DND-41 (cell line): ENCODE data around the gene GRK2.

Experiments
- ATAC-seq: fragments of 200-7000 bp; cut with Tn5 transposase; 3 replicates; pipeline ENCODE4 v1.9.1; 2021; ENCODE audit warnings: low read depth; ENCODE audit not compliant: insufficient read depth
- DNase-seq: peaks from one replicate; pipeline ENCODE4 v3.0.0-alpha.2; 2020
- H2AFZ ChIP-seq: 2 replicates; pipeline ENCODE4 v1.6.0; 2012; ENCODE audit warnings: low read depth, low read length
- H3K27ac ChIP-seq: 2 replicates; pipeline ENCODE4 v1.5.1; 2012; ENCODE audit warnings: low read length, inconsistent platforms
- H3K27me3 ChIP-seq: fragments of 200-600 bp; sonication (generic); 2 replicates; pipeline ENCODE4 v1.6.0; 2012; ENCODE audit warnings: low read length, mild to moderate bottlenecking, inconsistent platforms; ENCODE audit not compliant: insufficient read depth, poor library complexity
- H3K36me3 ChIP-seq: 2 replicates; pipeline ENCODE4 v1.5.1; 2012; ENCODE audit warnings: low read length, inconsistent platforms; ENCODE audit not compliant: insufficient read depth
- H3K4me1 ChIP-seq: 2 replicates; pipeline ENCODE4 v1.5.1; 2012; ENCODE audit warnings: mild to moderate bottlenecking, low read length; ENCODE audit not compliant: insufficient read depth
- H3K4me2 ChIP-seq: 2 replicates; pipeline ENCODE4 v1.6.0; 2012; ENCODE audit warnings: mild to moderate bottlenecking, moderate library complexity, low read length, inconsistent platforms; ENCODE audit not compliant: insufficient read depth
- H3K4me3 ChIP-seq, 2 experiments: fragments of 200-600 bp in 1 of 2; shearing (Covaris generic) in 1 of 2; 2 replicates each; pipeline ENCODE4 v1.5.1; 2012 to 2016; ENCODE audit warnings: inconsistent platforms in 2 of 2, low read length in 2 of 2, mild to moderate bottlenecking in 2 of 2, low read depth in 1 of 2, moderate library complexity in 1 of 2
- H3K79me2 ChIP-seq: 2 replicates; pipeline ENCODE4 v1.6.0; 2012; ENCODE audit warnings: low read length, inconsistent platforms; ENCODE audit not compliant: insufficient read depth
- H3K9ac ChIP-seq: 2 replicates; pipeline ENCODE4 v1.6.0; 2012; ENCODE audit warnings: low read depth, mild to moderate bottlenecking, inconsistent platforms, low read length, moderate library complexity
- H3K9me3 ChIP-seq: 2 replicates; pipeline ENCODE4 v1.5.1; 2012; ENCODE audit warnings: low read length, moderate library complexity, mild to moderate bottlenecking, inconsistent platforms; ENCODE audit not compliant: insufficient read depth, severe bottlenecking
- H4K20me1 ChIP-seq: 2 replicates; pipeline ENCODE4 v1.6.0; 2012; ENCODE audit warnings: low read length; ENCODE audit not compliant: insufficient read depth
- EZH2 ChIP-seq: IDR thresholded peaks from 3 replicates; pipeline ENCODE4 v1.6.1; 2012; ENCODE audit warnings: borderline replicate concordance, low read depth, mild to moderate bottlenecking, moderate library complexity, low read length, inconsistent platforms; ENCODE audit not compliant: severe bottlenecking
- TF ChIP-seq, protein P1 (sequence below): IDR thresholded peaks from 2 replicates; pipeline ENCODE4 v1.5.1; 2012; ENCODE audit warnings: borderline replicate concordance, low read length, moderate library complexity, mild to moderate bottlenecking; ENCODE audit not compliant: poor library complexity, severe bottlenecking; ENCODE audit errors: extremely low read depth

GRK2 gene

DNA sequence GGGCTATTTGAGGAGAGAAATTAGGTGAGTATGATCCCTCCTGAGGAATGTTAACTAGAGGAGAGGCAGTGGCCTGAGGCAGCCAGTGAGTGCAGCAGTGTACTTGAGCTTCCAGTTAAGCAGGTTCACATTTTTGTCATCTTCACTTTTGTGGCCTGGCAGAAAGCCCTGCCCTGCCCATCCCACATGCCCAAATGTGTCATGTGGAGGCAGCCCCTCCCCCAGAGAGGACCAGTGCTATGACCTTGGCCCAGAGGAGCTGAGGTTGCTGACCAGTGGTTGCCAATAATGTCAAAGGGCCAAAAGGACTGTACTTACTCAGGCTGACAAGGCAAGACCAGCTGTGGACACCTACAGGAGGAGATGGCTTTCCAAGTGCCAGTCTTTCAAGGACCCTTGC lies 17.6 kb upstream of the GRK2 start:
- Histone ChIP-seq H3K9ac (no peak overlapping the region), H2AFZ (no peak overlapping the region), H3K79me2 (peaks cover 19% of the 10 kb centered on the region), H3K4me1 (no peaks in the 10 kb centered on the region), H3K4me3 (no peak overlapping the region), H3K36me3 (peaks cover 98% of the 10 kb centered on the region), H3K27me3 (no peaks in the 10 kb centered on the region), H3K27ac (no peak overlapping the region), H3K9me3 (no peaks in the 10 kb centered on the region), H3K4me2 (no peak overlapping the region), H4K20me1 (peaks cover 21% of the 10 kb centered on the region)
- no peak for TF ChIP-seq EZH2
- TF ChIP-seq, protein P1, sequence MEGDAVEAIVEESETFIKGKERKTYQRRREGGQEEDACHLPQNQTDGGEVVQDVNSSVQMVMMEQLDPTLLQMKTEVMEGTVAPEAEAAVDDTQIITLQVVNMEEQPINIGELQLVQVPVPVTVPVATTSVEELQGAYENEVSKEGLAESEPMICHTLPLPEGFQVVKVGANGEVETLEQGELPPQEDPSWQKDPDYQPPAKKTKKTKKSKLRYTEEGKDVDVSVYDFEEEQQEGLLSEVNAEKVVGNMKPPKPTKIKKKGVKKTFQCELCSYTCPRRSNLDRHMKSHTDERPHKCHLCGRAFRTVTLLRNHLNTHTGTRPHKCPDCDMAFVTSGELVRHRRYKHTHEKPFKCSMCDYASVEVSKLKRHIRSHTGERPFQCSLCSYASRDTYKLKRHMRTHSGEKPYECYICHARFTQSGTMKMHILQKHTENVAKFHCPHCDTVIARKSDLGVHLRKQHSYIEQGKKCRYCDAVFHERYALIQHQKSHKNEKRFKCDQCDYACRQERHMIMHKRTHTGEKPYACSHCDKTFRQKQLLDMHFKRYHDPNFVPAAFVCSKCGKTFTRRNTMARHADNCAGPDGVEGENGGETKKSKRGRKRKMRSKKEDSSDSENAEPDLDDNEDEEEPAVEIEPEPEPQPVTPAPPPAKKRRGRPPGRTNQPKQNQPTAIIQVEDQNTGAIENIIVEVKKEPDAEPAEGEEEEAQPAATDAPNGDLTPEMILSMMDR, result no peak
- ATAC-seq, result no peak
- DNase-seq, result no peak

DNA sequence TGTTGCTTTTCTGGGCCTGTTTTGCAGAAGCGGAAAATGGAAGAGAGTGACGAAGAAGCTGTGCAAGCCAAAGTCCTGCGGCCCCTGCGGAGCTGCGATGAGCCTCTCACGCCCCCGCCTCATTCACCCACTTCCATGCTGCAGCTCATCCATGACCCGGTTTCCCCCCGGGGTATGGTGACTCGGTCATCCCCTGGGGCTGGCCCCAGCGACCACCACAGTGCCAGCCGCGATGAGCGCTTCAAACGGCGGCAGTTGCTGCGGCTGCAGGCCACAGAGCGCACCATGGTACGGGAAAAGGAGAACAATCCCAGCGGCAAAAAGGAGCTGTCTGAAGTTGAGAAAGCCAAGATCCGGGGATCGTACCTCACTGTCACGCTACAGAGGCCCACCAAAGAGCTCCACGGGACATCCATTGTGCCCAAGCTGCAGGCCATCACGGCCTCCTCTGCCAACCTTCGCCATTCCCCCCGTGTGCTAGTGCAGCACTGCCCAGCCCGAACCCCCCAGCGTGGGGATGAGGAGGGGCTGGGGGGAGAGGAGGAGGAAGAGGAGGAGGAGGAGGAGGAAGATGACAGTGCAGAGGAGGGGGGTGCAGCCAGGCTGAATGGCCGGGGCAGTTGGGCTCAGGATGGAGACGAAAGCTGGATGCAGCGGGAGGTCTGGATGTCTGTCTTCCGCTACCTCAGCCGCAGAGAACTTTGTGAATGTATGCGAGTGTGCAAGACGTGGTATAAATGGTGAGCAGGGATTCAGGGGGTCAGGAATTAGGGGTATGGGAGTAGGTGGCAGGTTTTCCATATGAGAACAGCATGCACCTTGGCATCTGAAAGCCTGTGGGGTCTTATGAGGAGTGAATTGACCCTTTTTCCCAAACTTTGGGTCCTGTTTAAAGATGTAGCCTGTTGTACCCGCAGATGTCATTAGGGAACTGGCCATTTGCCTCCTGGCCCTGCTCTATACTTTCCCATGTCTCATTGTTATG lies 15.9 kb upstream of the GRK2 start:
- ATAC-seq (no peak), DNase-seq (no peak)
- no peak for TF ChIP-seq EZH2
- TF ChIP-seq, protein P1, result no peak
- H3K36me3 ChIP-seq, result peaks cover 98% of the 10 kb centered on the region
- H3K79me2 ChIP-seq, result peaks cover 7% of the 10 kb centered on the region; the same call in 1 of the 2 replicates
- no peak overlapping the region for H2AFZ ChIP-seq
- H3K4me1 ChIP-seq, result no peaks in the 10 kb centered on the region
- H3K9ac ChIP-seq, result no peak overlapping the region
- H3K4me3 ChIP-seq, result no peak overlapping the region
- peaks cover 19% of the 10 kb centered on the region for H4K20me1 ChIP-seq
- H3K9me3 ChIP-seq, result no peaks in the 10 kb centered on the region
- H3K27ac ChIP-seq, result no peak overlapping the region
- H3K4me2 ChIP-seq, result no peak overlapping the region
- no peaks in the 10 kb centered on the region for H3K27me3 ChIP-seq

DNA sequence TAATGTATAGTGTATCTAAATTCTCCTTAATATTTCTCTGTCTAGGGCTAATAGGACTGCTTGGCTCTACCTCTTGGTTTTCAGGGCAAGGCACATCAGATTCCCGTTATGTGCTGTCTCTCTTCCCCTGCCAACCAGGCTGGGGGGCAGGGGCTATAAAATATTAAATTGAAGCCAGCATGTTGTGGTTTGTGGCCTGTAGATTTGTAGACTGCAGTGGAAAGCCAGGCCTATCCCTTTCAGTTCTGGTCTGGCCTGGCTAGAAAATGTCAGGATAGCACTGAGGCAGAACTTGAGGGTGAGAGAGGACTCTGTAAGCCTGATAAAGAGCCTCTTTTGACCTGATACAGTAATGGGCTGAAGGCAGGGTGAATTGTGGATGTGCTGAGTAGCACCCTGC lies 14.4 kb upstream of the GRK2 start:
- ATAC-seq (no peak), DNase-seq (no peak)
- Histone ChIP-seq H3K9ac (no peak overlapping the region), H3K27me3 (no peaks in the 10 kb centered on the region), H3K79me2 (no peaks in the 10 kb centered on the region; the same call in 1 of the 2 replicates), H3K4me2 (no peak overlapping the region), H3K9me3 (no peaks in the 10 kb centered on the region), H3K36me3 (peaks cover 98% of the 10 kb centered on the region), H3K27ac (no peak overlapping the region), H3K4me1 (no peaks in the 10 kb centered on the region), H2AFZ (no peak overlapping the region), H3K4me3 (no peak overlapping the region), H4K20me1 (peaks cover 21% of the 10 kb centered on the region; the same call in 1 of the 2 replicates)
- TF ChIP-seq EZH2, result no peak
- TF ChIP-seq, protein P1, result no peak
